SK-N-SH (cell line): ENCODE measurements around the gene SCARF2. TPM values are rescaled to one million over a fixed set of nuclear protein-coding genes. Genes with fewer than 3 reads are reported as not detected.
A peak's percentile ranks its signal among the peaks of the same experiment; 100 is the strongest.

Experiments used
- CTCF ChIA-PET: fragments of 300-600, 350-600 bp; formaldehyde crosslinking; extraction: SDS; loops from one replicate; lab custom pipeline; 2021; lab: Yijun Ruan, JAX
- POLR2A ChIA-PET: fragments of 350-600 bp; sonication (Branson Sonifier 250); formaldehyde crosslinking; extraction: SDS; loops from one replicate; lab custom pipeline; 2020; ENCODE audit warnings: antibody characterized with exemption, inconsistent platforms; lab: Yijun Ruan, JAX
- DNase-seq: peaks from one replicate; pipeline ENCODE4 v3.0.0; 2012
- H2AFZ ChIP-seq: fragments of 200-600 bp; sonication (generic); 2 replicates; pipeline ENCODE4 v1.8.1; 2016; ENCODE audit warnings: antibody characterized with exemption, mild to moderate bottlenecking, low read depth
- H3F3A ChIP-seq: fragments of 200-600 bp; sonication (generic); replicated peaks from 2 replicates; pipeline ENCODE3; 2016; ENCODE audit warnings: antibody characterized with exemption, mild to moderate bottlenecking; ENCODE audit not compliant: insufficient read depth
- H3K27ac ChIP-seq, 2 experiments: fragments of 200-500 bp in 1 of 2; fragments of 200-600 bp in 1 of 2; sonication (Bioruptor generic) in 1 of 2; sonication (generic), shearing (Covaris generic) in 1 of 2; 2 replicates each; pipeline versions ENCODE4 v1.5.1 to v1.6.1; 2014 to 2016; ENCODE audit warnings: low read depth in 2 of 2, inconsistent platforms in 1 of 2, low read length in 1 of 2, mild to moderate bottlenecking in 1 of 2, mixed read lengths in 1 of 2
- H3K27me3 ChIP-seq: fragments of 200-600 bp; sonication (generic), shearing (Covaris generic); 2 replicates; pipeline ENCODE4 v1.6.1; 2016; ENCODE audit warnings: mixed run types; ENCODE audit not compliant: insufficient read depth
- H3K36me3 ChIP-seq, 2 experiments: fragments of 200-500 bp in 1 of 2; fragments of 200-600 bp in 1 of 2; sonication (Bioruptor generic) in 1 of 2; sonication (generic) in 1 of 2; replicated peaks in 1 of 2; 2 replicates each; pipeline versions ENCODE3 to v1.5.1; 2014 to 2016; ENCODE audit warnings: low read length in 1 of 2, mild to moderate bottlenecking in 1 of 2; ENCODE audit not compliant: insufficient read depth in 2 of 2, control insufficient read depth in 1 of 2
- H3K4me1 ChIP-seq, 2 experiments: fragments of 200-500 bp in 1 of 2; fragments of 200-600 bp in 1 of 2; sonication (Bioruptor generic) in 1 of 2; sonication (generic), shearing (Covaris generic) in 1 of 2; 2 replicates each; pipeline versions ENCODE4 v1.5.1 to v1.6.1; 2014 to 2016; ENCODE audit warnings: low read depth in 1 of 2, low read length in 1 of 2, mixed run types in 1 of 2; ENCODE audit not compliant: insufficient read depth in 2 of 2, control insufficient read depth in 1 of 2
- H3K4me2 ChIP-seq: fragments of 200-600 bp; sonication (generic), shearing (Covaris generic); 2 replicates; pipeline ENCODE4 v1.6.1; 2017; ENCODE audit warnings: mixed run types
- H3K4me3 ChIP-seq, 2 experiments: fragments of 200-500 bp in 1 of 2; fragments of 200-600 bp in 1 of 2; sonication (Bioruptor generic) in 1 of 2; sonication (generic), shearing (Covaris generic) in 1 of 2; 2 replicates each; pipeline versions ENCODE4 v1.5.1 to v1.8.1; 2014 to 2016; ENCODE audit warnings: low read depth in 2 of 2, inconsistent platforms in 1 of 2, low read length in 1 of 2, mild to moderate bottlenecking in 1 of 2, mixed read lengths in 1 of 2, moderate library complexity in 1 of 2
- H3K79me2 ChIP-seq: fragments of 200-600 bp; sonication (generic); 2 replicates; pipeline ENCODE4 v1.8.1; 2017; ENCODE audit warnings: mild to moderate bottlenecking; ENCODE audit not compliant: insufficient read depth
- H3K9ac ChIP-seq: fragments of 200-600 bp; sonication (generic); 2 replicates; pipeline ENCODE4 v1.6.1; 2017; ENCODE audit warnings: mixed run types
- H3K9me2 ChIP-seq: fragments of 200-600 bp; sonication (generic); 2 replicates; pipeline ENCODE4 v1.6.1; 2017; ENCODE audit warnings: mixed run types
- H3K9me3 ChIP-seq: fragments of 200-600 bp; sonication (generic); 2 replicates; pipeline ENCODE4 v1.6.1; 2017; ENCODE audit warnings: mixed run types, mild to moderate bottlenecking, moderate library complexity
- H4K20me1 ChIP-seq: fragments of 200-600 bp; sonication (generic); 2 replicates; pipeline ENCODE4 v1.6.1; 2017; ENCODE audit warnings: mild to moderate bottlenecking, mixed run types; ENCODE audit not compliant: insufficient read depth
- CHD2 ChIP-seq: fragments of 150-350 bp; IDR thresholded peaks from 2 replicates; pipeline ENCODE4 v1.6.1; 2018; ENCODE audit warnings: low read length; ENCODE audit not compliant: partially characterized antibody
- EP300 ChIP-seq, 2 experiments: IDR thresholded peaks; 2 replicates each; pipeline versions ENCODE4 v1.4.0 to v1.6.1; 2012; ENCODE audit warnings: borderline replicate concordance in 1 of 2, low read depth in 1 of 2, low read length in 1 of 2
- EZH2phosphoT487 ChIP-seq: fragments of 200-600 bp; sonication (generic); IDR thresholded peaks from 2 replicates; pipeline ENCODE4 v1.6.1; 2017; ENCODE audit warnings: low read depth, mixed run types, mild to moderate bottlenecking, antibody characterized with exemption, moderate library complexity, borderline replicate concordance
- FOXJ3 ChIP-seq: sonication (generic); formaldehyde crosslinking; IDR thresholded peaks from 2 replicates; pipeline ENCODE4 v1.5.1; 2020; ENCODE audit warnings: mild to moderate bottlenecking, missing genetic modification reagents
- GATA2 ChIP-seq: sonication (generic); formaldehyde crosslinking; IDR thresholded peaks from 2 replicates; pipeline ENCODE4 v1.5.0; 2020; ENCODE audit warnings: mild to moderate bottlenecking, missing genetic modification reagents
- MXI1 ChIP-seq: IDR thresholded peaks from 2 replicates; pipeline ENCODE4 v1.6.1; 2012; ENCODE audit warnings: mild to moderate bottlenecking, low read depth, low read length, improper control_type of control experiment
- NFIC ChIP-seq: IDR thresholded peaks from 2 replicates; pipeline ENCODE4 v1.4.0; 2012; ENCODE audit warnings: borderline replicate concordance
- RCOR1 ChIP-seq: fragments of 150-350 bp; IDR thresholded peaks from 2 replicates; pipeline ENCODE4 v1.6.1; 2017; ENCODE audit warnings: antibody characterized with exemption, low read length
- SIN3A ChIP-seq: IDR thresholded peaks from 2 replicates; pipeline ENCODE4 v1.6.1; 2012; ENCODE audit warnings: low read depth, mild to moderate bottlenecking, low read length, moderate library complexity, borderline replicate concordance
- TCF12 ChIP-seq: IDR thresholded peaks from 2 replicates; pipeline ENCODE4 v1.4.0; 2012
- TEAD4 ChIP-seq: IDR thresholded peaks from 2 replicates; pipeline ENCODE4 v1.4.0; 2012; ENCODE audit warnings: mild to moderate bottlenecking, borderline replicate concordance; ENCODE audit not compliant: insufficient read depth
- WGBS: methylation state at CpG from one replicate; pipeline ENCODE4 v1.1.6; 2017; ENCODE audit warnings: low lambda C conversion rate; 5-methylcytosine and 5-hydroxymethylcytosine counted together
- polyA plus RNA-seq, 3 experiments: library from polyadenylated mRNA; depleted of rRNA; stranded (reverse); fragments of >200 nt; gene quantifications; 2 replicates each; pipeline ENCODE4 v1.2.3, GENCODE V29; 2012
- TF ChIP-seq, protein P1 (sequence below): IDR thresholded peaks from 2 replicates; pipeline ENCODE4 v1.4.0; 2012; ENCODE audit warnings: low read depth
- TF ChIP-seq, protein P2 (sequence below): IDR thresholded peaks from 2 replicates; pipeline ENCODE4 v1.4.0; 2012; ENCODE audit warnings: low read depth, borderline replicate concordance
- TF ChIP-seq, protein P3 (sequence below): fragments of 150-350 bp; IDR thresholded peaks from 2 replicates; pipeline ENCODE4 v1.6.1; 2016; ENCODE audit warnings: mild to moderate bottlenecking, low read depth, low read length
- TF ChIP-seq, protein P4 (sequence below): IDR thresholded peaks from 2 replicates; pipeline ENCODE4; 2012

SCARF2 gene
- polyA plus RNA-seq, 1 of the 3 experiments (the other 2 are of a cell fraction), result 49.0 TPM

DNA sequence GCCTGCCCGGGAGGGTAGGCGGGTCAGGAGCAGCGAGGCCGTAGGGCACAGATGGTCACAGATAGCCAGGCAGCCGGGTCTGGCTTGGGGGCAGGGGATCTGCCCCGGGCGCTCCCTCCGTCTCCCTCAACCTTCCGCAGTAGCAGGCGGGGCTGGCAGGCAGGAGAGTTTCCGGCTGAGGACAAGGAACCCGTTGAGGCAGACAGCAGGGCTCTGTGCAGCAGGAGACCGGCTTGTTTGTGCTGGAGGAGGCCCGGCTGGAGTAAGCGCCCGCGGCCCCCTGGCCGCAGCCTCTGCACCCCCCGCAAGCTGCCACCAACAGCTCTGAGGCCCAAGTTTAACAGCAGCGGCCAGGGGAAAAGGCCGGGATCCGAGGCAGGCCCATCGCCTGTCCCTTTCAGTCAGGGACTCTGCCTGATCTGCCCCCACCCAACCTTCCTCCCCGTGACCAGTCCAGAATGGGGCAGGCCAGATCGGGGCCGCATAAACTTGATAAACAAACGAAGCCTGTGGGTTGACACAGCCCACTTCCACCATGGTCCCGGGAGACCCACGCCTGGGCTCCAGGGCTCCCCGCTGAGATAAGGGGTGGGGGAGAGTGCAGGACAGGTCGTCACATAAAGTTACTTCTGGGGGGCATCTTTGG lies 13.6 kb downstream of the SCARF2 start:
- Histone ChIP-seq H3K4me1 (peaks cover 16 to 44% of the 10 kb centered on the region in 2 experiments; a peak in 3 of 4 replicates), H3K36me3 (peaks cover 11 to 39% of the 10 kb centered on the region in 2 experiments), H3F3A (peaks cover 16% of the 10 kb centered on the region), H3K9ac (no peak overlapping the region), H3K4me3 (no peak overlapping the region), H3K9me2 (no peaks in the 10 kb centered on the region), H3K9me3 (no peaks in the 10 kb centered on the region), H3K27me3 (no peaks in the 10 kb centered on the region), H3K4me2 (peak overlapping the region; percentile 62; the same call in 1 of the 2 replicates), H4K20me1 (peaks cover 35% of the 10 kb centered on the region)
- 73% methylated on average over 11 of the region's 31 CpGs for WGBS
- POLR2A ChIA-PET, result interaction anchor here (0.9 to 3.1 kb wide), 4 partner anchors 10 to 33 kb away, joined by 4 to 13 read pairs (median 7); partner anchors contain the start of gene SCARF2
- peak; percentile 71 for DNase-seq
- CTCF ChIA-PET, result interaction anchor here (0.8 to 3.4 kb wide), 4 partner anchors 11 to 140 kb away, joined by 3 to 17 read pairs (median 6); no protein-coding TSS in a partner anchor
- TF ChIP-seq CHD2, result peak; percentile 19
- TF ChIP-seq, protein P1, sequence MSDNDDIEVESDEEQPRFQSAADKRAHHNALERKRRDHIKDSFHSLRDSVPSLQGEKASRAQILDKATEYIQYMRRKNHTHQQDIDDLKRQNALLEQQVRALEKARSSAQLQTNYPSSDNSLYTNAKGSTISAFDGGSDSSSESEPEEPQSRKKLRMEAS, result no peak
- TF ChIP-seq, all 33 proteins: peak for 1
- Histone ChIP-seq H3K79me2 (no peaks in the 10 kb centered on the region), H2AFZ (no peak overlapping the region), H3K27ac (peak overlapping the region; percentile 74 to 95; a peak in 3 of 4 replicates)

DNA sequence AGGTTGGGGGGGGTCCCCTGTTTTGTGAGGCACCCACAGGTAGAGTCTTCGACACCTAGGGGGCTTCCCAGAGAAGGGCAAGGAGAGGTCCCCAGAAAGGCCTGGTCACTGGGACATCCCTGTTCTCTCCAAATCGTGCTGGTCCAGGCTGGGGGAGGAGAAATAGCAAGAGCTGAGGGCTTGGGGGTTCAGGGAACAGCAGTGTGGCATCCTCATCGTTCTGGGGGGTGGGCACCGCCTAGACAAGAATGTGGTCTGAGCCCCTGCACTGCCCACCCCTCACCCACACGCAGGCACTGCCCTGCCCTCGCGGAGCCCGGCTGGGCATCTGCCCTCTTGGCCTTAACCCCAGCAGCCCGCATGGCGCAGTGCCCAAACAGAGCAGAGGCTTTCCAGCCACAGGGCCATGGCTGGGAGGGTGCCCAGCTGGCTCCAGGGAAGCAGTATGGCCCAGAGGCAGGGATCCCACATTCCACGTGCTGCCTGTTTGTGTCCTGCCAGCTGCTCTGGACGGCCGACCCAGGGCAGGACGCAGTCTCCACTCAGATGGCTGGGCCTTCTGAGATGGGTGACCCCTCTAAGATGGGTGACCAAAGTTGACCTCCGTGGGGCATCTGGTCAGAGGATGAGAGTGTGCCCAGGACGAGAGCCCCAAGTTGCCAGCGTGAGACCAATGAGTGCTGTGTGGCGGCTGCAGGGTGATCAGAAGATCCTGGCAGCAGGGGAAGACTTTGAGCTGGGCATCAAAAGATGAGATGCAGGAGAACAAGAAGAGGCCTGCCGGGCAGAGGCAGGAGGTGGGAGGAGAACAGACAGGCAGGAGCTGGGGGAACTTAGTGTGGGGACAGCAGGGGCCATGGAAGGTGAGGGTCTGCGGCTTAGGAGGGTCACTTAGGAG lies 14.4 kb downstream of the SCARF2 start:
- Histone ChIP-seq H3F3A (peaks cover 16% of the 10 kb centered on the region), H3K9me3 (no peaks in the 10 kb centered on the region), H2AFZ (no peak overlapping the region), H3K79me2 (no peaks in the 10 kb centered on the region), H3K4me3 (no peak overlapping the region), H3K4me2 (peak overlapping the region; percentile 62; the same call in 1 of the 2 replicates), H3K36me3 (peaks cover 8 to 34% of the 10 kb centered on the region in 2 experiments), H4K20me1 (peaks cover 28% of the 10 kb centered on the region), H3K27me3 (no peaks in the 10 kb centered on the region)
- WGBS, result 58% methylated on average over 13 of the region's 20 CpGs
- CTCF ChIA-PET, result interaction anchor here (0.7 to 3.4 kb wide), 7 partner anchors 11 to 153 kb away, joined by 3 to 17 read pairs (median 3); no protein-coding TSS in a partner anchor
- TF ChIP-seq RCOR1 (peak; percentile 54), EZH2phosphoT487 (no peak), FOXJ3 (CRISPR knock-in tag) (peak; percentile 64; the same call in 1 of the 2 replicates), MXI1 (peak; percentile 85), EP300 (IDR thresholded peaks at IDR 0.05; ENCODE audit: borderline replicate concordance in 1 of 2, low read depth in 1 of 2, low read length in 1 of 2) (peak in 1 of 2 experiments; percentile 41; a peak in 1 of 4 replicates), TCF12 (peak; percentile 61), GATA2 (CRISPR knock-in tag) (no peak), NFIC (peak; percentile 76), CHD2 (peak; percentile 65), TEAD4 (0 out of 2 replicates have a peak, but pooled peaks have one; percentile 9), SIN3A (peak; percentile 75; the same call in 1 of the 2 replicates)
- TF ChIP-seq, protein P2, sequence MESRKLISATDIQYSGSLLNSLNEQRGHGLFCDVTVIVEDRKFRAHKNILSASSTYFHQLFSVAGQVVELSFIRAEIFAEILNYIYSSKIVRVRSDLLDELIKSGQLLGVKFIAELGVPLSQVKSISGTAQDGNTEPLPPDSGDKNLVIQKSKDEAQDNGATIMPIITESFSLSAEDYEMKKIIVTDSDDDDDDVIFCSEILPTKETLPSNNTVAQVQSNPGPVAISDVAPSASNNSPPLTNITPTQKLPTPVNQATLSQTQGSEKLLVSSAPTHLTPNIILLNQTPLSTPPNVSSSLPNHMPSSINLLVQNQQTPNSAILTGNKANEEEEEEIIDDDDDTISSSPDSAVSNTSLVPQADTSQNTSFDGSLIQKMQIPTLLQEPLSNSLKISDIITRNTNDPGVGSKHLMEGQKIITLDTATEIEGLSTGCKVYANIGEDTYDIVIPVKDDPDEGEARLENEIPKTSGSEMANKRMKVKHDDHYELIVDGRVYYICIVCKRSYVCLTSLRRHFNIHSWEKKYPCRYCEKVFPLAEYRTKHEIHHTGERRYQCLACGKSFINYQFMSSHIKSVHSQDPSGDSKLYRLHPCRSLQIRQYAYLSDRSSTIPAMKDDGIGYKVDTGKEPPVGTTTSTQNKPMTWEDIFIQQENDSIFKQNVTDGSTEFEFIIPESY, result peak; percentile 41; the same call in 1 of the 2 replicates
- TF ChIP-seq, protein P3, sequence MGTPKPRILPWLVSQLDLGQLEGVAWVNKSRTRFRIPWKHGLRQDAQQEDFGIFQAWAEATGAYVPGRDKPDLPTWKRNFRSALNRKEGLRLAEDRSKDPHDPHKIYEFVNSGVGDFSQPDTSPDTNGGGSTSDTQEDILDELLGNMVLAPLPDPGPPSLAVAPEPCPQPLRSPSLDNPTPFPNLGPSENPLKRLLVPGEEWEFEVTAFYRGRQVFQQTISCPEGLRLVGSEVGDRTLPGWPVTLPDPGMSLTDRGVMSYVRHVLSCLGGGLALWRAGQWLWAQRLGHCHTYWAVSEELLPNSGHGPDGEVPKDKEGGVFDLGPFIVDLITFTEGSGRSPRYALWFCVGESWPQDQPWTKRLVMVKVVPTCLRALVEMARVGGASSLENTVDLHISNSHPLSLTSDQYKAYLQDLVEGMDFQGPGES, result no peak
- TF ChIP-seq, protein P1, result peak; percentile 86
- TF ChIP-seq, protein P4, sequence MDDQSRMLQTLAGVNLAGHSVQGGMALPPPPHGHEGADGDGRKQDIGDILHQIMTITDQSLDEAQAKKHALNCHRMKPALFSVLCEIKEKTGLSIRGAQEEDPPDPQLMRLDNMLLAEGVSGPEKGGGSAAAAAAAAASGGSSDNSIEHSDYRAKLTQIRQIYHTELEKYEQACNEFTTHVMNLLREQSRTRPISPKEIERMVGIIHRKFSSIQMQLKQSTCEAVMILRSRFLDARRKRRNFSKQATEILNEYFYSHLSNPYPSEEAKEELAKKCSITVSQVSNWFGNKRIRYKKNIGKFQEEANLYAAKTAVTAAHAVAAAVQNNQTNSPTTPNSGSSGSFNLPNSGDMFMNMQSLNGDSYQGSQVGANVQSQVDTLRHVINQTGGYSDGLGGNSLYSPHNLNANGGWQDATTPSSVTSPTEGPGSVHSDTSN, result peak; percentile 35; the same call in 1 of the 2 replicates
- TF ChIP-seq, all 33 proteins: peak for 12
- peak; percentile 88 for DNase-seq
- no peaks in the 10 kb centered on the region for H3K9me2 ChIP-seq
- peak overlapping the region; percentile 74 to 95; a peak in 3 of 4 replicates for H3K27ac ChIP-seq
- H3K4me1 ChIP-seq, result peaks cover 16 to 44% of the 10 kb centered on the region in 2 experiments; a peak in 3 of 4 replicates
- no peak overlapping the region for H3K9ac ChIP-seq
- POLR2A ChIA-PET, result interaction anchor here (0.7 to 3.1 kb wide), 6 partner anchors 11 to 592 kb away, joined by 3 to 13 read pairs (median 4); partner anchors contain the start of genes P2RX6 and SCARF2
